ENCODE measurements around the gene EDN2.

Gene EDN2

DNA sequence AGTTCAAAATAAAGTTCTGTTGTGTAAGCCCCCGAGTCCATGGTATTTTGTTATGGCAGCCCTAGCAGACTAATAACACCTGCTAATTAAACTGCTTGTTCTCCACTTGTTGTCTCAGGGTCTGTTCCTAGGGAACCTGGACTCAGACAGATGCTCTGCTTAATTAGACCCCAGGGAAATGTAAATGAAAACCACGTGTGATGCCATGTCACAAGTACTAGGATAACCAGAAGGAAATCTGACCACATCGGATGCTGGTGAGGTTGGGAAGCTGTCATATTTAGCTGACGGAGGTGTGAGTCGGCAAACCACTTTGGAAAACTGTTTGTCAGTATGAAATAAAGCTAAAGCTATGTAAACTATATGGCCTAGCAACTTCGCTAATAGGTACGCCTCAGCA lies 19.6 kb downstream of the EDN2 start:
- no peak for DNase-seq

DNA sequence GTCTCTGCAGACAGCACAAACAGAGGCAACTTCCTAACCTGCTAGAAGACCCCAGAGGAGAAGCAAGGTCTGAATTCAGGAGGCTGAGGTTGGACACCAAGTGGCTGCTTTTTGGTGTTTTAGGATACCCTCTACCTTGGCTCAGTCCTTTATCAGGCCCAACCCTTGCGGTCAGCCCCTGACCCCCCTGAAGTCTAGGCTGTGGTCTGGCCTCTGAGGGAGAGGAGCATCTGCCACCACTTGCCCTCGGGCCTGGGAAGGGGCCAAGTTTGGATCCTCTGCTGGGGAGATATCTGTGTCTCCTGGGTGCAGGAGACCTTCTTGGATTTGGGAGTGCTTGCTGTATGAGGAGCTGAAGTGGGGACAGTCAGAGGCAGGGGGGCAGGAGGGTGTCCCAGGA lies 21.0 kb downstream of the EDN2 start:
- DNase-seq: no peak

DNA sequence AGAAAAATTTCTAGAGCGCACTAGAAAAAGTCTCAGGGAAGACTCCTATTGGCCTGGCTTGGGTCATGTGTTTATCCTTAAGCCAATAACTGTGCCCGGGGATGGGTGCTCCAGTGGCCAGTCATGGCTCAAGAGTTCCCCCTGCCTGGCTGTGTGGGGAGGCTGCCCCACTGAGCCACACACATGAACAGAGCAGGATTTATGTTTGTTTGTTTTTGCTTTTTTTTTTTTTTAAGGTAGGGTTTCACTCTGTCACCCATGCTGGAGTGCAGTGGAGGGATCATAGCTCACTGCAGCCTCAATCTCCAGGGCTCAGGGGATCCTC lies 21.8 kb downstream of the EDN2 start:
- DNase-seq: no peak

DNA sequence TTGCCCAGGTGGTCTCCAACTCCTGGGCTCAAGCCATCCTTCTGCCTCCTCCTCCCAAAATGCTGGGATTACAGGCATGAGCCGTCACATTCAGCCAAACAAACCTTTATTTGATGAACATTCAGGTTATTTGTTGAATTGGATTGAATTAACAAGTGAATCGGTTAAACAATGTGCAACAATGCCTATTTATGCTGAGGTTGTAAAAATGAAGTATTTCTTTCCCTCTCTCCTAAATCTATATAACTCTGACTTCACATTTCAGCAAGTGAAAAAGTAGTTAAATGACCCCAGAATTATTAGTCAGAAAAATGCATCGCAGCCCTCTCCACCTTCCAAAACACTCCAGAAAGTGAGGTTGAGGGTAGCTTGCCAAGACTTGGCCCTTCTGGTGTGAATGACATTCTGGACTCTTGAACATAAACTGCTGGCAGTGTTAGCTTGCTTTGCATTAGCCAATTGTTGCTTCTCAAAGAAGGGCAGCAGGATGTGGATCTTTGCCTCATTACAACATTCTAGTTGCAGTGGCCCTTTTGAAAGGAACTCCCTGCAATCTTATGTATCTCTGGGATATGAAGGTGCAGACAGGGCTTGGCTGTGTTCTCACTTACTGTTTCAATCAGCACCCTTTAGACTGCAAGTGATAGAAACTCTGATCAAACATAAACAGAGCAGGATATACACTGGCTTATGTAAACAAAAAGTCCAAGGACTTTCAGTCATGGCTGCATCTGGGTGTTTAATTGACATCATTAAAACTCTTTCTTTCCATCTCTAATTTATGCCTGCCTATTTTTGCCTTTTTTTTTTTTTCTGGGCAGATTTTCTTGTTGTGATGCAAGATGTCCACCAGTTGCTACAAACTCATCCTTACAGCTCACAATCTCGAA lies 22.4 kb downstream of the EDN2 start:
- DNase-seq: no peak

DNA sequence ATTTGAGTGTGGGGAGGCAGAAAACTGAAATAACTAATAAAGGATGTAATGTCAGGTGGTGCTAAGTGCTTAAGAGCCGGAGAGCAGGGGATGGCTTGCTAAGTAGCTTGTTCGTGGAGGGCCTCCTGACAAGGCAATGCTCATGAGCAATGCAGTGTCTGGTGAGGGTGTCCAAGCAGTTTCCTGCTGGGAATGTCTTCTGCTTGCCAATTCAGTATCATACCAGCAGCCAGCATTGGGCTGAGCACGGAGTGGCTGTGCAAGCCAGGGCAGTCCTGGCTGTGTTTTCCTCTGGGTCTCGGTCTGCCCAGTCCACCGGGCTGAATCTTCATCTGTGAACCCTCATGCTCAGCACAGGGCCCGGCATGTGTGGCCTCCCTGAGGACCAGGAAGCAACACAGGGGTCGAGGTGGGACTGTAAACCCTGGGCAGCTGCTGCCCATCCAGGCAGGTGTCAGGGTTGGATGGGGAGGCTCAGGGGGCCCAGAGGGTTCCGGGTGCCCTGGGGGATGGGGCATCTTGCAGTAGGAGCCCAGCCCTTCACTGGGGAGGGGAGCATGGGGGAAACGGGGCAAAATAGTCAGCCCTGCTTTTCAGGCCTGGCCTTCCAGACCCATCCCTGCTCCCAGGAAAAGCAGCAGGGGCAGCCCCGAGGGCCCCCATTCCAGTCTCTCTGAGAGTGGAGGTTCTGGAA lies 27.5 kb downstream of the EDN2 start:
- peak; percentile 52 for DNase-seq

DNA sequence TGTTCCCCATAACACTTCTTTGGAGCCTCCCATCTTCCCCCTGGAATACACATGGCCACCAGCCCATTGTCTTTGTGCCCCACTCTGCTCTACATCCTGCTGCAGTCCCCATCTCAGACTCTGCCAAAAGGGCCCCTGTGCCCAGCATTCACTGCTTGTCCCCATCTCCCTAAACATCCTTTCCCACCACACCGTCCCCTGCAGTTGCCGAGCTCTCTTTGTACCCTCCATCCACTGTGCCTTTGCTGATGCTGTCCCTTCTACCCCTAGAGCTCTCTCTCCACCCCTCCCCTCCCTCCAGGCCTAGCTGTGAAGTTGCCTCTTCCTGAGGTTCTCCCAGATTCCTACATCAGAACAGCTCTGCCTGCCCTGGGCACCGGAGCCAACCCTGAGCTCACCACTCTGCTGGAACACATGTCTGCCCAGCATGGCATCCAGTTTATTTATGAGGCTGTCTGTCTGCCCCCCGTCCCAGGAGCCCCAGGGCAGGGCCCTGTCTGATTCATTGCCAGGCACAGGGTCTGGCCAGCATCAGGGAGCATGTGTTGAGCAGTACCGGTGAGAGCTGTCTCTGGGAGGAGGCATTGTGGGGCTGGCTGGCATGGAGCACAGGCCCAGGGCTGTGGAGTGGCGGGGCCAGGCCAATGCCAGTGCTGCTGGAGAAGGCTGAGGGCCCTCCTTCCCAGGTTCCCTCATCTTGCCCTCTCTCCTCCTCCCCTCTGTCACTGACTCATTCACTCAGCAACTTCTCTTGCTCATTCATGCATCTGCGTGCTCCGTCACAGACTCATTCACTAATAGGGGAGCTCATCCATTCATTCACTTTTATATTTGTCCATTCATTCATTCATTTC lies 28.8 kb downstream of the EDN2 start:
- peak; percentile 64 for DNase-seq

DNA sequence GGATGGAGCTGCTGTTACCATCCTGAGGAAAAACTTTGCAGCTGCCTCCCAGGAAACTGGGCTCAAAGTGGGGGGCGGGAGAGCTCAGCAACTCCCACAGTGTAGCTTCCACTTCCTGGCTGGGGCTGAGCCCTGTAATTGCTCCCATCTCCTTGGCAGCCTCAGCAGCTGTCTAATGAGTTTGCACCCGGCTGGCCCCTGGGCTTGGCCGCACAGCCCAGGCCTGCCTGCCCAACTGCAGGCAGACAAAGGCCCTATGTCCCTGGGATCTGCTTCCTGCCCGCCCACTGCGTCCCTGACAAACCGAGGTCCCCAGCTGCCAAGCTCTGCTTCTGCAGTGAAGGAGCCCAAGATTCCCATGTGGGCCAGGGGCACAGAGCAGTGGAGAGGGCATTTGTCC lies 30.1 kb downstream of the EDN2 start:
- no peak for DNase-seq

DNA sequence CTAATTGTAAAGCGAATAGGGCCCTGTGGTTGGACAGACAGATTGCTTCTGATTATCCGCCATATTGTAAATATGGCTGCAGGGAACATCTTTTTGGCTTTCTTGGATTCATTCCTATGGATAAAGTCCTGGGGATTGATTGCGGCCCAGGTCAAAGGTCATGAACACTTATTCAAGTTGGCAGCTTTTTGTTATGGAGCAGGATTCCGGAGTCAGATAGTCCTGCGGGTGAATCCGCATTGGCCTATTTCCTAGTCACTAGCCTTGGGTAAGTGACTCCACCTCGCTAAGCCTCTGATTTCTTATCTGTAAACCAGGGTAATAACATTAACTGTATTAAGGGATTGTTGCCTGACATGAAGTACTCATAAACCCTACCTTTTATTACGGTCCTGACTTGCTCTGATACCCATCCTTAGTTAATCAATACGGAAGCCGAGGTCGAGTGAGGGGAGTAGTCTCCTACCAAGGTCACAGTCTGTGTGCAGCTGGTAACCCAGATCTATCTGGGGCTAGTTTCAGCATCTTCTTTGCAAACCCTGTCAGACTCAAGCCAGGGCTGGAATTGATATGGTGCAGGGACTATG lies 31.7 kb downstream of the EDN2 start:
- DNase-seq: no peak

DNA sequence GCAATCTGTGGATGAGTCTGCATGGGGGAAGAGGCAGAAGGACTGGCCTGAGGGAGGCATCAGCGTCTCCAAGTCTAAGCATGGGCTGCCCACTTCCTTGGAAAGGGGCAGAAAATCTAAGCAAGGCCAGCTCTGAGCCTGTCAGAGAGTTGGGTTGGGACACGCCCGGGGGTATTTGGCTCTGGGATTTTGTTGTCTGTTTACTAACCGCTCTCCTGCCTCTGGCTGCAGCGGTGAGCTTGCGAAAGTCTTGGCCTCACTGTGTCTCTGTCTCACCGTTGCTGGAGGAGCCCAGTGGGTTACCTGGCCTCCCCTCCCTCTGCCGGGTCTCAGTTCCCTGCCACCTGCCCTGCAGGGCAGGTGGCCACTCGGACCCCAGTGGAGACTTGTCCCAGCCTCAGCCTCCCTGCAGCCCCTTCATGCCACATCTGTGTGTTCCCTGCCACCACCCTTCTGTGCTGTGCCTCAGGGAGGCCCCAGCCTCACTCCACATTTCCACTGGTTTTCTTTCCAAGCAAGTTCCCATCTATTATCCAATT lies 33.7 kb downstream of the EDN2 start:
- no peak for DNase-seq

DNA sequence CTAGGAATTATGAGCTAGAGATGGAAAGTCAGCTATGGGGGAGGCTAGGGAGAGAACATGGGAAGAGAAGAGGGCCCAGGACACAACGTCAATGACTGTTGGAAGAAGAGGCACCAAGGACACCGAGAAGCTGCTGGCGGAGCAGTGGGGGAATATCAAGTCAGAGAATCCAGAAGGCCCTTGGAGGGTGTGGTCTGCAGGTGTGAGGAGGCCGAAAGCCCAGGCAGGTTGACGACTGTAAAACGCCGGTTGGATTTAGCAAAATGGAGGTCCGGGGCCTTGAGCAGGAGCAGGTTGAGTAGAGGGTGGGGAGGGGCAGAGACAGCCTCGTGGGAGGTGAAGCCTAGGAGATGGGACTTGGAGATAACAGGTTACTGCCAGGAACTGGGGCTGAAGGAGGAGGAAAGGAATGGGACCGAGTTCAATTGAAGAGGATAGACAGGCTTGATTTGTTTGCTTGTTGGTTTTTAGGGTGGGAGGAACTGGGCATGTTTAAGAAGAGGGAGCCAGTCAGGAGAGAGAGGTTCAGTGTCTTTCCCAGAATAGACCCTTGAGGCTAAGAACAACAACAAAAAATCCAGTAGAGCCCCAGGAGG lies 35.1 kb downstream of the EDN2 start:
- no peak for DNase-seq

DNA sequence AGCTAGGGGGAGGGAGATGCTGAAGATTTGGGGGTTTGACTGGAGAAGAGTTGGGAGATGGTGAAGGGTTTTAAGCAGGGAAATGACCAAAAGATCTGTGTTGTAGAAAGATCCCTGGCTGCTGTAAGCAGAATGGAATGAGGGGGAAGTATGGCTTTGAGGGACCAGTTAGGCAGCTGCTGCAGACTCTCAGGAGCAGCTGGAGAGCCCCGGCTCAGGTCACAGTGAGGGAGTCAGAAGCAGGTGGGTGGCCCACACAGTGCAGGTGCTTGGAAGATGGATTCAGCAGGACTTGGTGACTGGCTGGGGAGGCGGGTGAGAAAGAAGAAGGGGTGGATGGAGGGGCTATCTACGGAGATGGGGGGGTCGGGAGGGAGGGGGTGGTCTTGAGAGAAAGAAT lies 35.7 kb downstream of the EDN2 start:
- DNase-seq: peak; percentile 10

DNA sequence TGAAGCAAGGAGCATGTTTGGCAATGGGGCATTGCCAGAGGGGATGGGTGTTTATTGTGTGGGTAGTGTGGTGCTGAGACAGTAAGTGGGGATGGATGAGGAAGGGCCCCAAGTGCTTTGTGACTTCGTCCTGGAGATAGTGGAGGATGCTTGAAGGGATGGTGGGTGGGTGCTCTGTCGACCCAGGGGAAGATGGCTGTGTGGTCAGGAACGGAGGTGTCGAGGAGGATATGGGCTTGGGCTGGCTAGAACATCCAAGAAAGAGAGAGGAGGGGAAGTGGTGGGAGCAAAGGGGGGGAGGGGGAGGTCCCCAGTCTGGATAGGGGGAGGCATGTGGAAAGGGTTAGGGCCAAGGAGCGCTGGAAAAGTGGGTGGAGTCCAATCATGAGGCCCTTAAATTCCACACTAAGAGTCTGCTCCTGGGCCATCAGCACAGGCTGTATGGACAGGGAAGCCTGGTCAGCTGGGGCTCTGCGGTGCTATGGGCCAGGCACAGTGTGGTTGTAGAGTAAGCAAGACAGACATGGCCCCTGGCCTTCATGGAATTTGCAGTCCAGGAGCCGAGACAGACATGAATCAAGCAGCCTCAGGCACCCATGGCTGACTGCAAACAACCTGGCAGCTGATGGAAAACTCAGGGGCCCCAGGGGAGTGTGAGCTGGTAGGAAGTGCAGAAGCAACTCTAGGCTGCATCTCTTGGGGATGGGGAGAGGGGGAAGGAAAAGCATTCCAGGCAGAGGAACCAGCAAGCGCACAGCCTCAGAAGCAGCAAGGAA lies 36.3 kb downstream of the EDN2 start:
- peak; percentile 31 for DNase-seq

DNA sequence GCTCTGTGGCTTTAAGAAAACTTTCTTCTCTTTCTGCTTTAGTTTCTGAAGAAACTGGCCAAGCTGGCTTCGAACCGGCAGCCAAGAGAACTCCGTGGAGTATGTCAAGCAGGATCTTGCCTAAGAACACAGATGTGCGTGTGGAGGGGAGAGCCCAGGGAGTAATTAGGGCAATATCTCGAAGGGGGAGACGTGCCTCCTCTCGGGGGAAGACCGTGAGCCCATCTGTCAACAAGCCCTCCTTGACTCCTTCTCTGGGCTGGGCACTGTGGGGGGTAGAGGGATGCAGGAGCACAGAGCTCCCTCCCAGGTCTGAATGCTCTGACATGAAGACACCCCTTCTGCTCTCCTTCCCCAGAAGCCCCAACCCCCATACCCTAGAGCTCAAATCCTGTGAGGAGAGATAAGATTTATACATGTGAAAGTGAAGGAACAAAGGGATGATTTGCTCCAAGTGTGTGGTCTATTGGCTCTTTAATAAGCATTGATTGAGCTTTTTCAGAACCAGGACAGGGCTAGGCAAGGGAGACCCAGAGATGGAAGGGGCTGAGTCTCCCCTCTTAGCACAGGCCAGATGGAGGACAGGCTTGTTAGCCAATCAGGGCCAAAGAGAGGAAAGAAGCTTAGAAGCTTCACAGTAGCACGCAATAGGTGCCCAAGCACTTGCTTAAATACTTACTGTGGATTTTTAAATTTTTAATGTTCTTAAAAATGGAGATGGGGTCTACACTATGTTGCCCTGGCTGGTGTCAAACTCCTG lies 37.5 kb downstream of the EDN2 start:
- no peak for DNase-seq

DNA sequence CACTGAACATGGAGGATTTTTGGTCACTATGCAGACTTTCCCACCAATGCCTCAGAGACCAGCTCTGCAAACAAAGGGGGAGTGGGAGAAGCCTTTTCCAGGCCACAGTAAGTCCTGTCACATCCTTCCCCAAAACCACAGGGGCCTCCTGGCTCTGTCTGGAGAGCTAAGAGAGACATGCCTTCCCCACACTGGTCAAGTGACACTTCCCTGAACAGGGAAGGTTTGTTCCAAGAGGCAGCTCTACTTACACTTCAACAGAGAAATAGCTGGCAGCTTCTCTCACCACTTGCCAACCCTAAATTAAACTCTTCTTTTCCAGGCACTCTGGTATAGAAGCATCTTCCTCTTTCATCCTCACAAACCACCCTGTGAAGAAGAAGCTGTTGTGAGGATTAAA lies 39.7 kb downstream of the EDN2 start:
- DNase-seq: no peak

DNA sequence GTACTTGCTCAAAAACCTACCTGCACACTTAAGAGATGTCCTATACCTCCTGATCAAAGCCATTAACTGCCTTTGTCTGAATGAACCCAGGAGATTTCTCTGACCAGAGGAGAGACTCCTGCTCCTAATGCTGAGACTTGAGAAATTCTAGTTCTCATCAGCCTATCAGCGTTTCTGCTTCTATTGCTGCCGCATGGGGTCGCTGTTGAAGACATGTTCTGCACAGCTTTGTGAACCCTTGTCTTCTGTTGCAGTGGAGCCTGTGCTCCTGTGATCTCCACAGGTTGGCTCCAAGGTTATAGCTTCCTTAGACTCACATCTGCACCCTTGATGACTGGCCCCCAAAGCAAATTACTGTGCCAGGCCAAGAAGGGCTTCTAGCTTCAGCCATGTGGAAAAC lies 40.2 kb downstream of the EDN2 start:
- DNase-seq: no peak

DNA sequence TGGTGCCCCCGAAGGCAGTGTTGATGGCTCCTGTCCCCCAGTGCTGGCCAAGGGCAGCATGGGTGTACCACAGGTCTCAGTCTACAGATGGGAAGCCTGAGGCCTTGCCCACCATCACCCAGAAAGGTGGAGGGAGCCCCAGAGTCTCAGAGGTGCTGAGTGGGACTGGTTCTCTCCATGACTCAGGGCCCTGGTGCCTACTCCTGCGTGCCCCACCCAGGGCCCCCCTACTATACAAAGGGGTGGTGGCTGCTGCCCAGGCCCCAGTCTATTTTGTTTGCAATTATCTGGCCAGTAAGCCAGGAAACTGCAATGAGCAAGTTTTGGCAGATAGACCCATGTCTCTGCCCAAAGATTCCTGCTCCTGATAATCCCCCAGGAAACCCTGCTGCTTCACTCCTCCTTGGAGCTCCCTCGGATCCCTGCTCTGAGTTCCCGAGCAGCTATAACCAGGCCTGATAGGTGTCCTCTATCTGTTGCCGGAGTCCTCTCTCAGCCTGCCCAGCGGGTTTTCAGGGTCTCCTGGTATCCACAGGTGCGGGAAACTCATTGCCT lies 41.7 kb downstream of the EDN2 start:
- DNase-seq: no peak

DNA sequence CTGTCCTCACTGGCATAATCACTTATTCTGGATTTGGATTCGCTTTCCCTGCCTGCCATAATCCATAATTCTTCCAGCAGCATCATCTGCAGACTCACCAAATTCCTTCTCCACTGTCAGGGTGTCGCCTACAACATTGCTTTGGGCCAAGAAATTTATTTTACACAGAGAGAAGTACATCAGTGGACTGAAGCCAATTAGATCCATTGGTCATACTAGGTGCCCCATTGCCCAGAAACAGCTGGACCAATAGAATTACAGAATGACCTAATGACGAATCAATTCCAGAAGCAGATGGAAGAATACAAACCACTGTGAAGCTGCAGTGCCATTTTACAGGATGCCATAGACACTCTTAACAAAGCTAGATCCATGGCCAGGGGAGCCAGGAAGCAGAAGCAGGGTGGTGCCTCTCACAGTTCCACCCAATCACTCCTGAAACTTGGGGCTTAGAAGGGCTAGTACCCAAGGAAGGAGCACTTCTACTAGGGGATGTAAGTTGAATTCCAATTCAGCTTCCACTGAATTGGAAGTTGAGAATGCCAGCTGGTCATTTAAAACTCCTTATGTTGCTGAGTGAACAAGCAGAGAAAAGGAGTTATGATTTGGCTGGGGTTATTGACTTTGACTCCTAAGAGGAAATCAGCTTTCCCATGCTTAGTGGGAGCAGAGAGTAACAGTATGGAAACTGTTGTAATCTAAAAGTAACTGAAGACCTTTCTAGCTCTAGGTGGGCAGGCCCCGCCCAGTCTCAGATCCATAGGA lies 44.0 kb downstream of the EDN2 start:
- DNase-seq: no peak

DNA sequence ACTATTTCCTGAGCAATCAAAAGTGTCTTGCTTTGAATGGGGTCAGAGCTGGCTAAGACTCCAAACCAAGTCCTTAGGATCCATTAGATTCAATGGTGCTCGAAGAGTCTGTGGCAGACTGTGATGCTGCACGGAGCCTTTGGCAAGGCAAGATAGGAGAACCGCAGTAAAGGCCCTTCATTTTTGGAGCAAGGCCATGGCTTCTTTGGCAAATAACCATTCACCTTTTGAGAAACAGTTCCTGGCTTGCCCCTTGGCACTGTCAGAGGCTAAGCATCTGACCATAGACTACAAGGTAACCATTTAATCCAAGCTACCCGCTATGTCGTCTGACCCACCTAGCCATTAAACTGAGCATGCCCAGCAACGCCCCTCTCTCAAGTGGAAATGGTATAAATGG lies 45.2 kb downstream of the EDN2 start:
- no peak for DNase-seq

DNA sequence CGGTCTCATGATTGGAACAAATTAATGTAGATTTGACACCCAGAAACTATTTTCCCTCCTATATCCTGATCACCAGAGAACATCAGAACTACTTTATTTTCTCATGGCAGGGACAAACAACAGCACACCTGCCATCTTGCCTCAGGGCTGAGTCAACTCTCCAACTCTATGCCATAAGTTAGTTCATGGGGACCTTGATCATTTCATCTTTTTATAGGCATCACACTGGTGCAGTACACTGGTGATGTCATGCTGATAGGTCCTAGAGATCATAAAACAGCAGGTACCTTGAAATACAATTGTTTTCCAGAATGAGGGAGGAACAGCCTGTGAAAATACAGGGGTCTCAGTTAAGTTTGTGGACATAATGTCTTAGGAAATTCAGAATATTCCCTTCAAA lies 45.8 kb downstream of the EDN2 start:
- no peak for DNase-seq

DNA sequence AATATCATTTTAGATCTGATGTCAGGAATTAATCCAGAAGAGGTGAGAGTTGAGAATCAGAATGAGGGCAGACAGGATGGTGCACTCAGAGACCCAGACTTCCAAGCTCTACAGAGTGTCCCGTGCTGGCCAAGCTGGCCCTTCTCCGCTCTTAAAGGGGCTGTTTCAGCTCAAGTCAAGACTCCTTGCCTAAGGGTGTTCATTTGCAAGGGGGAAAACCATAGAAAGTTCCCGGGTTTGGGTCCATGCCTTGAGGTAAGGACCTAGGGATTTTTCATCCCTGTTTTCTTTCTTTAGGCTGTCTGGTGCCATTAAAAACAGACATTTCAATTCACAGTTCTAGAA lies 47.5 kb downstream of the EDN2 start:
- DNase-seq: no peak
